ENCODE measurements around the gene ARMC10.

GRCh38 chr7:103058122-103058521 is 16.8 kb upstream of the ARMC10 start:
- no peak for TF ChIP-seq CTCF (conservative IDR thresholded peaks at IDR 0.05; ENCODE audit: low read length)
- no peak for TF ChIP-seq EZH2phosphoT487 (IDR thresholded peaks at IDR 0.05; ENCODE audit: borderline replicate concordance, low read depth, low read length)
